A673 (cell line): Measurements from ENCODE around the gene ZIM2. TPM values are rescaled to one million over a fixed set of nuclear protein-coding genes. Genes with fewer than 3 reads are reported as not detected.

Source experiments
- BruUV-seq: library from RNA; stranded (reverse); fragments of 400-500 nt; replicated peaks from 2 replicates; lab custom pipeline; 2021; lab: Mats Ljungman, UMichigan
- CTCF ChIA-PET: fragments of 300-600 bp; sonication (Branson Sonifier 250); formaldehyde crosslinking; loops from one replicate; lab custom pipeline; 2022; ENCODE audit warnings: antibody characterized with exemption; lab: Charles Lee
- POLR2A ChIA-PET: fragments of 300-600 bp; sonication (Branson Sonifier 250); formaldehyde crosslinking; loops from one replicate; lab custom pipeline; 2022; ENCODE audit warnings: antibody characterized with exemption; ENCODE audit not compliant: low non-redundant PET; lab: Charles Lee
- DNase-seq: peaks from one replicate; pipeline ENCODE4 v3.0.0-alpha.2; 2015; ENCODE audit warnings: low spot score
- H3K27ac ChIP-seq: fragments of 200-600 bp; sonication (generic); 2 replicates; pipeline ENCODE4 v1.5.1; 2016; ENCODE audit warnings: mixed run types, low read depth, mild to moderate bottlenecking, mixed read lengths, antibody characterized with exemption, low read length; ENCODE audit not compliant: poor library complexity, severe bottlenecking
- H3K27me3 ChIP-seq: fragments of 200-600 bp; sonication (generic); replicated peaks from 2 replicates; pipeline ENCODE4 v1.6.1; 2017; ENCODE audit warnings: mixed run types, low read depth, mild to moderate bottlenecking, mixed read lengths, antibody characterized with exemption, low read length; ENCODE audit not compliant: insufficient read depth, poor library complexity
- H3K36me3 ChIP-seq: fragments of 200-600 bp; sonication (generic); 2 replicates; pipeline ENCODE4 v1.6.1; 2016; ENCODE audit warnings: mixed run types, mild to moderate bottlenecking, mixed read lengths, antibody characterized with exemption, low read length; ENCODE audit not compliant: insufficient read depth, poor library complexity, severe bottlenecking
- H3K4me1 ChIP-seq: fragments of 200-600 bp; sonication (generic); 2 replicates; pipeline ENCODE4 v1.6.1; 2017; ENCODE audit warnings: mixed run types, mild to moderate bottlenecking, mixed read lengths, antibody characterized with exemption, low read length; ENCODE audit not compliant: insufficient read depth, poor library complexity, severe bottlenecking
- H3K4me3 ChIP-seq: fragments of 200-600 bp; sonication (generic); 2 replicates; pipeline ENCODE4 v1.5.1; 2016; ENCODE audit warnings: low read depth, mixed run types, mild to moderate bottlenecking, mixed read lengths, low read length; ENCODE audit not compliant: poor library complexity, severe bottlenecking
- H3K9me3 ChIP-seq: fragments of 200-600 bp; sonication (generic); 2 replicates; pipeline ENCODE4 v1.6.1; 2016; ENCODE audit warnings: mixed run types, low read depth, mild to moderate bottlenecking, mixed read lengths, antibody characterized with exemption, low read length; ENCODE audit not compliant: poor library complexity, severe bottlenecking
- EZH2 ChIP-seq: fragments of 200-600 bp; sonication (generic); IDR thresholded peaks from 2 replicates; pipeline ENCODE4 v1.6.1; 2017; ENCODE audit warnings: borderline replicate concordance, low read depth, mild to moderate bottlenecking, mixed read lengths, antibody characterized with exemption, low read length; ENCODE audit not compliant: poor library complexity, severe bottlenecking
- intact Hi-C: fragments of 100-400 bp; cut with micrococcal nuclease; formaldehyde crosslinking; loops from one replicate; pipeline ENCODE4 v1.10.0; 2022; ENCODE audit not compliant: unreplicated experiment
- total RNA-seq: library from RNA; stranded (reverse); gene quantifications from 2 replicates; pipeline ENCODE4 v1.2.3, GENCODE V29; 2021
- TF ChIP-seq, protein P1 (sequence below): fragments of 300-800, 200-600 bp; sonication (generic); conservative IDR thresholded peaks from 2 replicates; pipeline ENCODE4 v1.5.1; 2017; ENCODE audit warnings: low read depth, mild to moderate bottlenecking, antibody characterized with exemption, low read length, moderate library complexity, mixed read lengths

The ZIM2 gene
- total RNA-seq, 1 experiment from 2014 or later: 4.6 TPM

DNA sequence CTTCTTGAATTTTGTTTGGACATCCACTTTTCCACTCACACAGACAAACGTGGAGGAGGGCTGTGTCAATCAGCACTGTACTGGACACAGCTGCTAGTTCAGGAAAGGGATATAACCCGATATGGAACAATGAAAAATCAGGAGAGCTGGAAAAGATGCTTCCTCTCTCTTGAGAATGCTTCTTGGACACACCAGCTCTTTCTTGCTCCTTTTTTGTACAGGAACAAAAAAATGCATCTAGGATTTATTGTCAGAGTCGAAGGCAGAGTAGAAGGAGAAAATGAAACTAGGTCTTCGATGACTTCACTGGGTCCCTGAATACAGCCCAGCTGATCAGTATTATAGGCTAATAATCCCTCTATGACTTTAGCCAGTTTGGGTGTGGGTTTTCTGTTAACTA is 62.2 kb downstream of the ZIM2 start:
- Histone ChIP-seq H3K4me1 (no peaks in the 10 kb centered on the region), H3K4me3 (no peak overlapping the region), H3K36me3 (no peaks in the 10 kb centered on the region), H3K27ac (no peak overlapping the region), H3K9me3 (peaks cover 5% of the 10 kb centered on the region), H3K27me3 (no peaks in the 10 kb centered on the region)
- BruUV-seq: no TSS peak
- TF ChIP-seq, protein P1, sequence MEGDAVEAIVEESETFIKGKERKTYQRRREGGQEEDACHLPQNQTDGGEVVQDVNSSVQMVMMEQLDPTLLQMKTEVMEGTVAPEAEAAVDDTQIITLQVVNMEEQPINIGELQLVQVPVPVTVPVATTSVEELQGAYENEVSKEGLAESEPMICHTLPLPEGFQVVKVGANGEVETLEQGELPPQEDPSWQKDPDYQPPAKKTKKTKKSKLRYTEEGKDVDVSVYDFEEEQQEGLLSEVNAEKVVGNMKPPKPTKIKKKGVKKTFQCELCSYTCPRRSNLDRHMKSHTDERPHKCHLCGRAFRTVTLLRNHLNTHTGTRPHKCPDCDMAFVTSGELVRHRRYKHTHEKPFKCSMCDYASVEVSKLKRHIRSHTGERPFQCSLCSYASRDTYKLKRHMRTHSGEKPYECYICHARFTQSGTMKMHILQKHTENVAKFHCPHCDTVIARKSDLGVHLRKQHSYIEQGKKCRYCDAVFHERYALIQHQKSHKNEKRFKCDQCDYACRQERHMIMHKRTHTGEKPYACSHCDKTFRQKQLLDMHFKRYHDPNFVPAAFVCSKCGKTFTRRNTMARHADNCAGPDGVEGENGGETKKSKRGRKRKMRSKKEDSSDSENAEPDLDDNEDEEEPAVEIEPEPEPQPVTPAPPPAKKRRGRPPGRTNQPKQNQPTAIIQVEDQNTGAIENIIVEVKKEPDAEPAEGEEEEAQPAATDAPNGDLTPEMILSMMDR: no peak
- TF ChIP-seq EZH2: no peak
- no peak for DNase-seq
- intact Hi-C loops: no loop called here
- ChIA-PET POLR2A (no interaction called here), CTCF (no interaction called here)

DNA sequence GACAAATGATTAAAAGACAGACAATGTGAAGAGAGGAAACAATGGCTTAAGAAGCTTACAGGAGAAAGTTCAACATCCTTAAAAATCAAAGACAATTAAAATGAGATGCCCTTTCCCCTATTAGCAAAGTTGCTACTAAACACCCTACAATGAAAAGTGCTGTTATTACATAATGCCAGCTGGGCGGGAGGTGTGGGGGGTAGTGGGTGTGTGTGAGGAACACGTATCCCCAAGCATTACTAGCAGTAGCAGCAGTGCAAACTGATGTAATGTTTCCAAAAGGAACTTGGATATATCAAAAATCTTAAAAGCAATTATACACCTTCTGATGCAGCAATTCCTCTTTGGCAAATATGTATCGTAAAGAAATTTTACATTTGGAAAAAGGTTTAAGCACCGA is 70.9 kb downstream of the ZIM2 start:
- BruUV-seq: no TSS peak
- H3K9me3 ChIP-seq: peaks cover 5% of the 10 kb centered on the region
- ChIA-PET CTCF (no interaction called here), POLR2A (no interaction called here)
- TF ChIP-seq, protein P1: no peak
- no peak for TF ChIP-seq EZH2
- no peak overlapping the region for H3K4me3 ChIP-seq
- H3K27ac ChIP-seq: no peak overlapping the region
- no peaks in the 10 kb centered on the region for H3K27me3 ChIP-seq
- no peak for DNase-seq
- intact Hi-C loops: no loop called here
- no peaks in the 10 kb centered on the region for H3K36me3 ChIP-seq
- H3K4me1 ChIP-seq: no peaks in the 10 kb centered on the region

DNA sequence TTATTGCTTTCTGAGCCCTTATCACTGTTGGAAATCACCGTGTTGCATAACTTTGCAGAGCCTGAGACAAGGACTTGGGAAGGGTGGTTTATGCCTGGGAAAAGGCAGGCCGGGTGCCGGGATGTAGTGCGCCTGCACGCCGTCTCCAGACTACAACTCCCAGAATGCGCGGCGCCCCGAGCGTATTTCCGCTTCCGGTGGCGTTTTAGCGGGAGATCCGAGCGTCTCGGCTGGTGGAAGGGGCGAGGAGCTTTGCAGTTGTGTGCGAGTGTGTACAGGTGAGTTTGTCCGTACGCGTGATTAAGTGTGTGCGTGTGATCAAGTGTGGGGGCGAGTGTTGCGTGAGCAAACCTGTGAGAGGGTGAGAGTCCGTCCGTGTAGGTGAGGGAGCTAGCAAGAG is 75.4 kb downstream of the ZIM2 start:
- intact Hi-C loops: no loop called here
- peak overlapping the region; percentile 39 for H3K4me3 ChIP-seq
- no peaks in the 10 kb centered on the region for H3K4me1 ChIP-seq
- DNase-seq: peak; percentile 81
- H3K27me3 ChIP-seq: no peaks in the 10 kb centered on the region
- TF ChIP-seq, protein P1: no peak
- TF ChIP-seq EZH2: no peak
- ChIA-PET POLR2A (interaction anchor here (0.5 kb wide), 1 partner anchor 533 kb away, joined by 3 read pairs; no protein-coding TSS in a partner anchor), CTCF (interaction anchor here (0.6 kb wide), 1 partner anchor 10 kb away, joined by 3 read pairs; no protein-coding TSS in a partner anchor)
- no peaks in the 10 kb centered on the region for H3K36me3 ChIP-seq
- no TSS peak for BruUV-seq
- peaks cover 17% of the 10 kb centered on the region for H3K9me3 ChIP-seq
- H3K27ac ChIP-seq: no peak overlapping the region
